Measurements from ENCODE around the gene ATP2C2.

Gene ATP2C2

GRCh38 chr16:84373907-84374489 is 5.7 kb downstream of the ATP2C2 start:
- POLR2A ChIA-PET, result no interaction called here
- CTCF ChIA-PET, result no interaction called here
- TF ChIP-seq ZNF384 (IDR thresholded peaks at IDR 0.05) (no peak), L3MBTL2 (conservative IDR thresholded peaks at IDR 0.05) (no peak), FOXM1 (IDR thresholded peaks at IDR 0.05; ENCODE audit: borderline replicate concordance) (no peak), FOXK2 (IDR thresholded peaks at IDR 0.05) (no peak), BHLHE40 (IDR thresholded peaks at IDR 0.05; ENCODE audit: borderline replicate concordance) (no peak), TARDBP (IDR thresholded peaks at IDR 0.05) (no peak)
- DNase-seq (ENCODE audit: extremely low spot score), result no peak

GRCh38 chr16:84378099-84378498 is 9.8 kb downstream of the ATP2C2 start:
- TF ChIP-seq PKNOX1 (IDR thresholded peaks at IDR 0.05) (no peak), LEF1 (IDR thresholded peaks at IDR 0.05; ENCODE audit: borderline replicate concordance) (no peak), FOXA1 (IDR thresholded peaks at IDR 0.05) (no peak), FOXK2 (IDR thresholded peaks at IDR 0.05) (no peak), SP1 (IDR thresholded peaks at IDR 0.05) (no peak), ELF4 (IDR thresholded peaks at IDR 0.05) (no peak), HDGF (IDR thresholded peaks at IDR 0.05; ENCODE audit: borderline replicate concordance) (no peak), CTBP1 (IDR thresholded peaks at IDR 0.05; ENCODE audit: borderline replicate concordance) (no peak), L3MBTL2 (conservative IDR thresholded peaks at IDR 0.05) (no peak), BHLHE40 (IDR thresholded peaks at IDR 0.05; ENCODE audit: borderline replicate concordance) (no peak)
- CTCF ChIA-PET, result no interaction called here
- no peak for DNase-seq (ENCODE audit: extremely low spot score)
- POLR2A ChIA-PET, result no interaction called here

GRCh38 chr16:84378567-84378966 is 10.2 kb downstream of the ATP2C2 start:
- POLR2A ChIA-PET, result no interaction called here
- DNase-seq (ENCODE audit: extremely low spot score), result no peak
- no peak for TF ChIP-seq LEF1 (IDR thresholded peaks at IDR 0.05; ENCODE audit: borderline replicate concordance)
- TF ChIP-seq FOXM1 (IDR thresholded peaks at IDR 0.05; ENCODE audit: borderline replicate concordance), result no peak
- TF ChIP-seq BHLHE40 (IDR thresholded peaks at IDR 0.05; ENCODE audit: borderline replicate concordance), result no peak
- TF ChIP-seq TARDBP (IDR thresholded peaks at IDR 0.05), result no peak
- TF ChIP-seq ARNT (IDR thresholded peaks at IDR 0.05), result no peak
- TF ChIP-seq L3MBTL2 (conservative IDR thresholded peaks at IDR 0.05), result no peak
- no peak for TF ChIP-seq ZNF384 (IDR thresholded peaks at IDR 0.05)
- TF ChIP-seq SP1 (IDR thresholded peaks at IDR 0.05), result no peak
- no peak for TF ChIP-seq SUZ12 (IDR thresholded peaks at IDR 0.05)
- no peak for TF ChIP-seq CTBP1 (IDR thresholded peaks at IDR 0.05; ENCODE audit: borderline replicate concordance)
- no peak for TF ChIP-seq FOXA1 (IDR thresholded peaks at IDR 0.05)
- no peak for TF ChIP-seq PKNOX1 (IDR thresholded peaks at IDR 0.05)
- CTCF ChIA-PET, result no interaction called here

- TF ChIP-seq ZNF384 (IDR thresholded peaks at IDR 0.05), result no peak
- CTCF ChIA-PET, result no interaction called here
- DNase-seq (ENCODE audit: extremely low spot score), result no peak
- POLR2A ChIA-PET, result no interaction called here
Observed at GRCh38 chr16:84379008-84379708, 10.8 kb downstream of the ATP2C2 start.

- ChIA-PET POLR2A (no interaction called here), CTCF (no interaction called here)
- no peak for TF ChIP-seq SUZ12 (IDR thresholded peaks at IDR 0.05)
- peak; percentile 48; the same call in 1 of the 2 replicates for TF ChIP-seq PKNOX1 (IDR thresholded peaks at IDR 0.05)
- DNase-seq (ENCODE audit: extremely low spot score), result no peak
Observed at GRCh38 chr16:84379709-84380362, 11.5 kb downstream of the ATP2C2 start.

- DNase-seq (ENCODE audit: extremely low spot score), result no peak
- ChIA-PET POLR2A (no interaction called here), CTCF (no interaction called here)
- TF ChIP-seq FOXM1 (IDR thresholded peaks at IDR 0.05; ENCODE audit: borderline replicate concordance) (no peak), CTBP1 (IDR thresholded peaks at IDR 0.05; ENCODE audit: borderline replicate concordance) (no peak), HDGF (IDR thresholded peaks at IDR 0.05; ENCODE audit: borderline replicate concordance) (no peak), FOXA1 (IDR thresholded peaks at IDR 0.05) (no peak), BHLHE40 (IDR thresholded peaks at IDR 0.05; ENCODE audit: borderline replicate concordance) (no peak), ARNT (IDR thresholded peaks at IDR 0.05) (no peak), FOXK2 (IDR thresholded peaks at IDR 0.05) (no peak), ZNF384 (IDR thresholded peaks at IDR 0.05) (no peak), SP1 (IDR thresholded peaks at IDR 0.05) (no peak), LEF1 (IDR thresholded peaks at IDR 0.05; ENCODE audit: borderline replicate concordance) (no peak), TARDBP (IDR thresholded peaks at IDR 0.05) (no peak), ELF4 (IDR thresholded peaks at IDR 0.05) (no peak), NFRKB (IDR thresholded peaks at IDR 0.05) (no peak), SUZ12 (IDR thresholded peaks at IDR 0.05) (no peak), L3MBTL2 (conservative IDR thresholded peaks at IDR 0.05) (no peak), PKNOX1 (IDR thresholded peaks at IDR 0.05) (no peak)
Observed at GRCh38 chr16:84380405-84380804, 12.1 kb downstream of the ATP2C2 start.
